ENCODE data around the gene HSF2. TPM values are rescaled to one million over a fixed set of nuclear protein-coding genes. Genes with fewer than 3 reads are reported as not detected.

Gene HSF2
- total RNA-seq, 2 experiments from 2014 or later: 18.1 to 20.6 TPM

Other genes starting within 250 kb of the HSF2 start
- gene SERINC1, start 72.2 kb downstream of the HSF2 start, total RNA-seq: 10 to 100 TPM; 35.2 to 46.3 TPM
- gene PKIB, start 210.8 kb downstream of the HSF2 start, total RNA-seq: 1 to 10 TPM; 2.5 to 3.1 TPM

Data from activated CD4-positive, alpha-beta T cell treated with anti-CD3 and anti-CD28 coated beads for 36 hours (primary cell).